ENCODE data around the gene TIMM8B.

The TIMM8B gene

GRCh38 chr11:112086422-112087191 lies at the start of gene TIMM8B, which contains the start of gene SDHD:
Gene TIMM8B, minus strand, starts transcription at chr11:112086756. Its CDS starts 33 bp downstream, at chr11:112086723.
Gene SDHD, plus strand, starts transcription at chr11:112086873. Its CDS starts 35 bp downstream, at chr11:112086908.
- H3K4me3 ChIP-seq (ENCODE audit: low read depth, low read length), result peak within 1 kb of the TSS; percentile 99
- DNase-seq (ENCODE audit: low read depth), result peak; percentile 92
- peak; percentile 25 for TF ChIP-seq CTCF (IDR thresholded peaks at IDR 0.05; ENCODE audit: control insufficient read depth, extremely low read depth, insufficient read depth)

GRCh38 chr11:112134473-112134872 lies 47.9 kb upstream of the TIMM8B start:
- DNase-seq (ENCODE audit: low read depth), result no peak
- no peak for TF ChIP-seq CTCF (IDR thresholded peaks at IDR 0.05; ENCODE audit: control insufficient read depth, extremely low read depth, insufficient read depth)
- H3K4me3 ChIP-seq (ENCODE audit: low read depth, low read length), result no peak overlapping the region

- TF ChIP-seq CTCF (IDR thresholded peaks at IDR 0.05; ENCODE audit: control insufficient read depth, extremely low read depth, insufficient read depth), result no peak
- H3K4me3 ChIP-seq (ENCODE audit: low read depth, low read length), result no peak overlapping the region
- DNase-seq (ENCODE audit: low read depth), result no peak
Observed at GRCh38 chr11:112132737-112133136, 46.2 kb upstream of the TIMM8B start.

GRCh38 chr11:112129656-112130055 lies 43.1 kb upstream of the TIMM8B start:
- no peak overlapping the region for H3K4me3 ChIP-seq (ENCODE audit: low read depth, low read length)
- no peak for TF ChIP-seq CTCF (IDR thresholded peaks at IDR 0.05; ENCODE audit: control insufficient read depth, extremely low read depth, insufficient read depth)
- no peak for DNase-seq (ENCODE audit: low read depth)

GRCh38 chr11:112128483-112129121 lies 42.0 kb upstream of the TIMM8B start:
- peak; percentile 43 for DNase-seq (ENCODE audit: low read depth)
- no peak for TF ChIP-seq CTCF (IDR thresholded peaks at IDR 0.05; ENCODE audit: control insufficient read depth, extremely low read depth, insufficient read depth)
- H3K4me3 ChIP-seq (ENCODE audit: low read depth, low read length), result no peak overlapping the region

GRCh38 chr11:112127056-112127455 lies 40.5 kb upstream of the TIMM8B start:
- TF ChIP-seq CTCF (IDR thresholded peaks at IDR 0.05; ENCODE audit: control insufficient read depth, extremely low read depth, insufficient read depth), result no peak
- no peak overlapping the region for H3K4me3 ChIP-seq (ENCODE audit: low read depth, low read length)
- DNase-seq (ENCODE audit: low read depth), result no peak
